ENCODE data around the gene CCDC192.

- TF ChIP-seq, protein P1, sequence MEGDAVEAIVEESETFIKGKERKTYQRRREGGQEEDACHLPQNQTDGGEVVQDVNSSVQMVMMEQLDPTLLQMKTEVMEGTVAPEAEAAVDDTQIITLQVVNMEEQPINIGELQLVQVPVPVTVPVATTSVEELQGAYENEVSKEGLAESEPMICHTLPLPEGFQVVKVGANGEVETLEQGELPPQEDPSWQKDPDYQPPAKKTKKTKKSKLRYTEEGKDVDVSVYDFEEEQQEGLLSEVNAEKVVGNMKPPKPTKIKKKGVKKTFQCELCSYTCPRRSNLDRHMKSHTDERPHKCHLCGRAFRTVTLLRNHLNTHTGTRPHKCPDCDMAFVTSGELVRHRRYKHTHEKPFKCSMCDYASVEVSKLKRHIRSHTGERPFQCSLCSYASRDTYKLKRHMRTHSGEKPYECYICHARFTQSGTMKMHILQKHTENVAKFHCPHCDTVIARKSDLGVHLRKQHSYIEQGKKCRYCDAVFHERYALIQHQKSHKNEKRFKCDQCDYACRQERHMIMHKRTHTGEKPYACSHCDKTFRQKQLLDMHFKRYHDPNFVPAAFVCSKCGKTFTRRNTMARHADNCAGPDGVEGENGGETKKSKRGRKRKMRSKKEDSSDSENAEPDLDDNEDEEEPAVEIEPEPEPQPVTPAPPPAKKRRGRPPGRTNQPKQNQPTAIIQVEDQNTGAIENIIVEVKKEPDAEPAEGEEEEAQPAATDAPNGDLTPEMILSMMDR (IDR thresholded peaks at IDR 0.05): no peak
- TF ChIP-seq POLR2A (IDR thresholded peaks at IDR 0.05): no peak
Measured at GRCh38 chr5:127793052-127793451, 89.9 kb downstream of the CCDC192 start.
